AG04450 (cell line): ENCODE results near the gene NANOS1. TPM values are rescaled to one million over a fixed set of nuclear protein-coding genes. Genes with fewer than 3 reads are reported as not detected.

Source experiments
- CTCF ChIA-PET: fragments of 300-600, 350-600 bp; formaldehyde crosslinking; extraction: SDS; loops from one replicate; lab custom pipeline; 2022; ENCODE audit warnings: antibody characterized with exemption, inconsistent platforms; lab: Charles Lee
- POLR2A ChIA-PET: fragments of 350-600 bp; formaldehyde crosslinking; extraction: SDS; loops from one replicate; lab custom pipeline; 2021; ENCODE audit warnings: antibody characterized with exemption, inconsistent platforms; lab: Yijun Ruan, JAX
- DNase-seq: peaks from one replicate; pipeline ENCODE4 v3.0.0-alpha.2; 2011; ENCODE audit warnings: low read depth, low spot score
- H3K27ac ChIP-seq: one replicate; pipeline ENCODE4 v1.5.1; 2012; ENCODE audit warnings: low read depth, low read length, control low read depth
- H3K27me3 ChIP-seq: one replicate; pipeline ENCODE4 v1.6.0; 2012; ENCODE audit warnings: low read length; ENCODE audit not compliant: control insufficient read depth, insufficient read depth
- H3K4me3 ChIP-seq: 2 replicates; pipeline ENCODE4 v1.5.1; 2011; ENCODE audit warnings: mild to moderate bottlenecking, low read depth, low read length, control low read depth
- H3K9me3 ChIP-seq: 2 replicates; pipeline ENCODE4 v1.5.1; 2012; ENCODE audit warnings: low read length; ENCODE audit not compliant: control insufficient read depth, insufficient read depth
- CTCF ChIP-seq: IDR thresholded peaks from 2 replicates; pipeline ENCODE4 v1.5.1; 2011; ENCODE audit warnings: low read depth, low read length, control low read depth, inconsistent platforms
- polyA plus RNA-seq: library from polyadenylated mRNA; depleted of rRNA; stranded (reverse); fragments of >200 nt; gene quantifications from 2 replicates; pipeline ENCODE4 v1.2.3, GENCODE V29; 2011

Gene NANOS1
- polyA plus RNA-seq, 1 experiment: 0.95 TPM

- ChIA-PET POLR2A (no interaction called here), CTCF (no interaction called here)
- Histone ChIP-seq H3K27ac (no peak overlapping the region), H3K9me3 (no peaks in the 10 kb centered on the region), H3K4me3 (no peak overlapping the region), H3K27me3 (peaks cover 28% of the 10 kb centered on the region)
- no peak for DNase-seq
- no peak for TF ChIP-seq CTCF
Measured at GRCh38 chr10:118998183-118998582, 31.3 kb upstream of the NANOS1 start.

GRCh38 chr10:119001717-119002500 is 27.6 kb upstream of the NANOS1 start:
- Histone ChIP-seq H3K27ac (no peak overlapping the region), H3K4me3 (no peak overlapping the region), H3K27me3 (peaks cover 27% of the 10 kb centered on the region), H3K9me3 (no peaks in the 10 kb centered on the region)
- ChIA-PET POLR2A (interaction anchor here (0.7 kb wide), 1 partner anchor 232 kb away, joined by 4 read pairs; no protein-coding TSS in a partner anchor), CTCF (no interaction called here)
- no peak for TF ChIP-seq CTCF
- DNase-seq: no peak

DNA sequence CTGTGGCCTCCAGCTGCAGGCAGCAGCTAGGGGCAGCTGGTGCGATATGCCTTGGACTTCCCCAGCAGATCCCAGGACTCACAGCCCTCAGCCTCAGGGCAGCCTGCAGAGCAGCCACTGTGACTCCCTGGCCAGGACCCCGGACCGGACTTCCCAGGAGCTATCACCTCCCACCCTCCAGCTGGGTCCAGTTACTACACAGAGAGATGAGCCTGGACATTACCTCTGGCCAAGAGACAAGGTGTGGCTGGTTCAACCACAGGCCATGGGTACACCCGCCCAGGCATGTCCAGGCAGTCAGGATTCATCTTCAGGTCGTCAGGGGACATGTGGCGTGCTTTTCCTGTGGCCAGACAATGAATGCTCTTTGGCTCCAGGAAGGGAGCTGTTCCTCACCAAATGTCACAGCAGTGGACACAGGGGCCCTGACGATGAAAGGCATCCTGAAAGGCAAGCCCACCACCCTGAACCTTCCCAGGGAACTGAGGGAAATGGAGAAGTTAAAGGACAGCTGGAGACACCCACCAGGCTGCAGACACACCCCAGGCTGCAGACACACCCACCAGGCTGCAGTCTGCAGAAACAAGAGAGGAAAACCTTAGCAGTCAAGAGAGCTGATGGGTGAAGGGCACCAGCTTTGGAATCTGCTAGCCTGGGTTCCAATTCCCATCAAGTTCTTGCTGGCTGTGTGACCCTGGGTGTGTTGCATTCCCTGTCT is 25.8 kb upstream of the NANOS1 start:
- TF ChIP-seq CTCF: no peak
- no peak for DNase-seq
- no peaks in the 10 kb centered on the region for H3K9me3 ChIP-seq
- no peak overlapping the region for H3K4me3 ChIP-seq
- no peak overlapping the region for H3K27ac ChIP-seq
- H3K27me3 ChIP-seq: peaks cover 27% of the 10 kb centered on the region
- POLR2A ChIA-PET: no interaction called here
- CTCF ChIA-PET: no interaction called here

GRCh38 chr10:119005362-119006043 is 24.0 kb upstream of the NANOS1 start:
- Histone ChIP-seq H3K27ac (no peak overlapping the region), H3K4me3 (no peak overlapping the region), H3K27me3 (peaks cover 23% of the 10 kb centered on the region), H3K9me3 (no peaks in the 10 kb centered on the region)
- POLR2A ChIA-PET: no interaction called here
- TF ChIP-seq CTCF: no peak
- CTCF ChIA-PET: interaction anchor here (1.3 kb wide), 1 partner anchor 437 kb away, joined by 6 read pairs; no protein-coding TSS in a partner anchor
- DNase-seq: no peak
